ENCODE results near the gene MARF1. TPM values are rescaled to one million over a fixed set of nuclear protein-coding genes. Genes with fewer than 3 reads are reported as not detected.
"Not testable (repeated sequence)": the region's sequence is repeated elsewhere in the genome, so short reads cannot be mapped to it uniquely, and the experiment has no call there.

The MARF1 gene
- total and polyA plus RNA-seq, 9 donors: 23.1 to 95.7 (median 71.8) TPM

DNA sequence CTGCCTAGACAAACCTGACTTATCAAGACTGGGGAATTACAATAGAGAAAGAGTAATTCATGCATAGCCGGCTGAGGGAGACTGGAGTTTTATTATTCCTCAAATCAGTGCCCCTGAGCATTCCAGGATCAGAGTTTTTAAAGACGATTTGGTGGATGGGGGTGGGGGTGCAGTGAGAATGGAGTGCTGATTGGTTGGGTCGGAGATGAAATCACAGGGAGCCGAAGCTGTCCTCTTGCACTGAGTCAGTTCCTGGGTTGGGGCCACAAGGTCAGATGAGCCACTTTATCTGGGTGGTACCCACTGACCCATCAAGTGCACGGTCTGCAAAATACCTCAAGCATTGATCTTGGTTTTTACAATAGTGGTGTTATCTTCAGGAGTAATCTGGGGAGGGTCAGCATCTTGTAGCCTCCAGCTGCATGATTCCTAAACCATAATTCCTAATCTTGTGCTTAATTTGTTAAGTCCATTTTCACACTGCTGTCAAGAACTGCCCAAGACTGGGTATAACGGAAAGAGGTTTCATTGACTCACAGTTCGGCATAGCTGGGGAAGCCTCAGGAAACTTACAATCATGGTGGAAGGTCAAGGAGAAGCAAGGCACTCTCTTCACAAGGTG lies 69.6 kb downstream of the MARF1 start:
- TF ChIP-seq, protein P1, sequence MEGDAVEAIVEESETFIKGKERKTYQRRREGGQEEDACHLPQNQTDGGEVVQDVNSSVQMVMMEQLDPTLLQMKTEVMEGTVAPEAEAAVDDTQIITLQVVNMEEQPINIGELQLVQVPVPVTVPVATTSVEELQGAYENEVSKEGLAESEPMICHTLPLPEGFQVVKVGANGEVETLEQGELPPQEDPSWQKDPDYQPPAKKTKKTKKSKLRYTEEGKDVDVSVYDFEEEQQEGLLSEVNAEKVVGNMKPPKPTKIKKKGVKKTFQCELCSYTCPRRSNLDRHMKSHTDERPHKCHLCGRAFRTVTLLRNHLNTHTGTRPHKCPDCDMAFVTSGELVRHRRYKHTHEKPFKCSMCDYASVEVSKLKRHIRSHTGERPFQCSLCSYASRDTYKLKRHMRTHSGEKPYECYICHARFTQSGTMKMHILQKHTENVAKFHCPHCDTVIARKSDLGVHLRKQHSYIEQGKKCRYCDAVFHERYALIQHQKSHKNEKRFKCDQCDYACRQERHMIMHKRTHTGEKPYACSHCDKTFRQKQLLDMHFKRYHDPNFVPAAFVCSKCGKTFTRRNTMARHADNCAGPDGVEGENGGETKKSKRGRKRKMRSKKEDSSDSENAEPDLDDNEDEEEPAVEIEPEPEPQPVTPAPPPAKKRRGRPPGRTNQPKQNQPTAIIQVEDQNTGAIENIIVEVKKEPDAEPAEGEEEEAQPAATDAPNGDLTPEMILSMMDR (IDR thresholded peaks at IDR 0.05): no peak
- no peak for TF ChIP-seq EP300 (IDR thresholded peaks at IDR 0.05)
- TF ChIP-seq POLR2A (IDR thresholded peaks at IDR 0.05): no peak

DNA sequence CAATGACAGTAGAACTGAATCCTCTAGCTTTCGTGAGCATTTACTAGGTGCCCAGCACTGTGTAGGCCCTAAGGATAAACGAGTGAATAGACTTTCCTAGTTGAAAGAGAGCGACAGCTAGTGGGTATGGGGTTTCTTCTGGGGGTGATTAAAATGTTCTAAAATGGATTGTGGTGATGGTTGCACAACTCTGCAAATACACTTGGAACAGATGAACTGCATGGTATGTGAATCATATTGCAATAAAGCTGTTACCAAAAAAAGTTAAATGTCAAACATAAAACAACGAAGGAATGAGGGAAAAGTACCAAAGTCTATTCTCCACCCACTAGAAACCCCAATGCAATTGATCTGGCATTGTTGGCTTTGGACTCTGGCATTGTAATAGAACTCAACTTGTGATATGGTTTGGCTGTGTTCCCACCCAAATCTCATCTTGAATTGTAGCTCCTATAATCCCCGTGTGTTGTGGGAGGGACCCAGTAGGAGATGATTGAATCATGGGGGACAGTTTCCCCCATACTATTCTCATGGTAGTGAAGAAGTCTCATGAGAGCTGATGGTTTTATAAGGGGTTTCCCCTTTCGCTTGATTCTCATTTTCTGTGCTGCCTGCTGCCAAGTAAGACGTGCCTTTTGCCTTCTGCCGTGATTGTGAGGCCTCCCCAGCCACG lies 70.5 kb downstream of the MARF1 start:
- no peaks in the 10 kb centered on the region for H3K4me1 ChIP-seq (ENCODE audit: insufficient read depth)
- intact Hi-C loops (cut with DNase I): no loop called here
- H3K27me3 ChIP-seq: no peaks in the 10 kb centered on the region
- H3K36me3 ChIP-seq: no peaks in the 10 kb centered on the region
- TF ChIP-seq, protein P1 (IDR thresholded peaks at IDR 0.05): no peak
- TF ChIP-seq EP300 (IDR thresholded peaks at IDR 0.05) (no peak), POLR2A (IDR thresholded peaks at IDR 0.05) (no peak)
- WGBS, 3 donors: 52 to 63% (median 56%) methylated on average over 9 of the region's 9 CpGs
- H3K27ac ChIP-seq: no peak overlapping the region
- no peak for DNase-seq
- no peak overlapping the region for H3K4me3 ChIP-seq
- no peaks in the 10 kb centered on the region for H3K9me3 ChIP-seq

More for the DNA sequence above, 69.6 kb downstream of the MARF1 start:
- no peaks in the 10 kb centered on the region for H3K4me1 ChIP-seq (ENCODE audit: insufficient read depth)
- H3K36me3 ChIP-seq: no peaks in the 10 kb centered on the region
- DNase-seq: no peak
- WGBS, 3 donors: 84 to 92% (median 91%) methylated on average over 7 of the region's 7 CpGs
- H3K27ac ChIP-seq: no peak overlapping the region
- intact Hi-C loops (cut with DNase I): no loop called here
- no peaks in the 10 kb centered on the region for H3K9me3 ChIP-seq
- no peak overlapping the region for H3K4me3 ChIP-seq
- H3K27me3 ChIP-seq: no peaks in the 10 kb centered on the region

DNA sequence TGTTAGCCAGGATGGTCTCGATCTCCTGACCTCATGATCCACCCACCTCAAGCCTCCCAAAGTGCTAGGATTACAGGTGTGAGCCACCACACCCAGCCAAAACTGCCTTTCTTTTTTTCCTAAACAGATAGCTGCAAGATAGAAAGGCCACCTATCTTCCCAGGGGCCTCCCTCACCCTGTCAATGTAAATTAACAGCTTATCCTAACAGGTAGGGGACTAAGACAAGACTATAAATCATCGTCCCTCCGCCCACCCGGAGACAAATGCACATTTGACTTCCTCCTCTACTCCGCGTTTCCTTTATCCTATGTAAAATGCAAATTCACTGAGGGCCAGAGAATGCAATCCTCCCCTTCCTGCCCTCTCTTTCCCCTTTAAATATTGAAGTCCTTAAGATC lies 71.4 kb downstream of the MARF1 start:
- WGBS, 3 donors: 86 to 91% (median 90%) methylated on average over 6 of the region's 6 CpGs
- no peaks in the 10 kb centered on the region for H3K36me3 ChIP-seq
- H3K27me3 ChIP-seq: no peaks in the 10 kb centered on the region
- peaks cover 2% of the 10 kb centered on the region for H3K4me1 ChIP-seq (ENCODE audit: insufficient read depth)
- DNase-seq: no peak
- intact Hi-C loops (cut with DNase I): no loop called here
- no peak overlapping the region for H3K4me3 ChIP-seq
- TF ChIP-seq POLR2A (IDR thresholded peaks at IDR 0.05) (no peak), EP300 (IDR thresholded peaks at IDR 0.05) (no peak)
- TF ChIP-seq, protein P1 (IDR thresholded peaks at IDR 0.05): no peak
- no peak overlapping the region for H3K27ac ChIP-seq
- no peaks in the 10 kb centered on the region for H3K9me3 ChIP-seq

DNA sequence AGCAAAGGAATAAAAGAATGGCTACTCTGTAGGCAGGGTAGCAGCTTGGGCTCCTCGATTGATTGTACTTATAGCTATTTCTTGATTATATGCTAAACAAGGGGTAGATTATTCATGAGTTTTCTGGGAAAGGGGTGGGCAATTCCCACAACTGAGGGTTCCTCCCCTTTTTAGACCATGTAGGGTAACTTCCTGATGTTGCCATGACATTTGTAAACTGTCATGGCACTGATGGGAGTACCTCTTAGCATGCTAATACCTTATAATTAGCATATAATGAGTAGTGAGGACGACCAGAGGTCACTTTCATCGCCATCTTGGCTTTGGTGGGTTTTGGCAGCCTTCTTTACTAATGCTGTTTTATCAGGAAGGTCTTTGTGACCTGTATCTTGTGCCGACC lies 72.3 kb downstream of the MARF1 start:
- H3K27me3 ChIP-seq; intact Hi-C loops (cut with DNase I); H3K4me1 ChIP-seq (ENCODE audit: insufficient read depth); H3K4me3 ChIP-seq; DNase-seq; H3K36me3 ChIP-seq; H3K27ac ChIP-seq; H3K9me3 ChIP-seq: not testable (repeated sequence)
- WGBS, 3 donors: 77 to 84% (median 80%) methylated on average over 4 of the region's 4 CpGs

DNA sequence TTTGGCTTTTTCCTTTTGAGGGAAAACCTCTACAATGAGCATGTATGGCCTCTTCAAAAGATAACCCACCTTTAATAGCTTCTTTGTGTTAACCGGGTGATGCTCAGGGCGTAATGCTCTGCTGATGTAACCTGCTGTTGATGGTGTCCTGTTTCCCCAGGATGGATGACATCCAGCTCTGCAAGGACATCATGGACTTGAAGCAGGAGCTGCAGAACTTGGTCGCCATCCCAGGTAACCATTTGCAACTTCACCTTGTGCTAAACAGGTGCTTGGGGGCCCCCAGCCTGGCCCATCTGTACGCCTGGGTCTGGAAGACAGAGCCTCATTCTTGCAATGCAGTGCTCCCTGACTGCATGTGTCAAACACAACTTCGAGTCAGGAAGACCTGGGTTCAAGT lies 75.1 kb downstream of the MARF1 start:
- no peak for DNase-seq
- TF ChIP-seq POLR2A (IDR thresholded peaks at IDR 0.05) (no peak), EP300 (IDR thresholded peaks at IDR 0.05) (no peak)
- TF ChIP-seq, protein P1 (IDR thresholded peaks at IDR 0.05): no peak
- Histone ChIP-seq H3K4me1 (ENCODE audit: insufficient read depth) (peaks cover 3% of the 10 kb centered on the region), H3K27me3 (no peaks in the 10 kb centered on the region), H3K4me3 (no peak overlapping the region), H3K9me3 (no peaks in the 10 kb centered on the region), H3K36me3 (no peaks in the 10 kb centered on the region), H3K27ac (no peak overlapping the region)
- WGBS, 3 donors: 94 to 99% (median 95%) methylated on average over 5 of the region's 5 CpGs
- intact Hi-C loops (cut with DNase I): no loop called here
